ENCODE measurements around the gene ACOX1.

The ACOX1 gene

DNA sequence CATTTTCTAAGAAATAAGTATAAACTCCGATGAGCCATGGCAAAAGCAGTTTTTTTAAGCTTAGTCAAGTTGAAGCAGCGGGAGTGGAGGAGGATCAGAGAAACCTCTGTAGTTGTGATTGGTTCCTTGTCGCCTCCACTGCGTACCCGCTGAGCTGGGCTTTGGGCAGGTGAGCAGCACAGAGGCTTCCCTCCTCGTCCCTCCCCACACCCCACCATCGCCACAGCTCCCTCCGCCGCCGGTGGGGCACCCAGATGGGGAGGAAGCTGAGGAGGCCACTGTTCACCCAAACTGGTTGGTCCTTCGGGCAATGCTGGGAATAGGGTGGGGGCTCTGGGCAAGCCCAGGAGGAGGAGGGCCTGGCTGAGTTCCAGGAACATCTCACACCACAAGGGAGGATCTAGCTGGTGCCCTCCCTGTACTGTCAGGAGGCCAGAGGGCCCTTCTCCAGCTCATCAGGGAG, 69.1 kb downstream of the ACOX1 start:
- DNase-seq (ENCODE audit: low read depth in 2 of 3, low spot score in 1 of 3): no peak

GRCh38 chr17:75909051-75909811, 69.7 kb downstream of the ACOX1 start:
- DNase-seq (ENCODE audit: low read depth in 2 of 3, low spot score in 1 of 3): no peak

DNA sequence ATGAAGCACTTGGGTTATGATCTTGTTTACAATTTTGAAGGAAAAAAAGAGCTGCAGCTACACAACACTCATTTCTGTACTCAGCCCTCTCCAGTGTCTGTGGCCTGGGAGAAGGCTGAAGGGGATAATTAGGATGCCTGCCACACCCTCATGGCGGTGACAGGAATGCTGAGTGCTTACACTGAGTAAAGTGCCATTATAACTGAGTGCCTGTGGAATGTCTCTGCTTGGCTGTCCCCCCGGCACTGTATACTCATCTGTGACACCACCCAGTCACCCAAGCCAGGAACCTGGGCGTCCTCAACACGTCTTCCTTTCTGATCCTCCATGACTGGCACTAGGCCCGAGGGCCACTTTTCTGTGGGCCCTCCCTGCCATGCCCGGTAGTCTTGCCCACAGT, 70.8 kb downstream of the ACOX1 start:
- no peak for DNase-seq (ENCODE audit: low read depth in 2 of 3, low spot score in 1 of 3)

DNA sequence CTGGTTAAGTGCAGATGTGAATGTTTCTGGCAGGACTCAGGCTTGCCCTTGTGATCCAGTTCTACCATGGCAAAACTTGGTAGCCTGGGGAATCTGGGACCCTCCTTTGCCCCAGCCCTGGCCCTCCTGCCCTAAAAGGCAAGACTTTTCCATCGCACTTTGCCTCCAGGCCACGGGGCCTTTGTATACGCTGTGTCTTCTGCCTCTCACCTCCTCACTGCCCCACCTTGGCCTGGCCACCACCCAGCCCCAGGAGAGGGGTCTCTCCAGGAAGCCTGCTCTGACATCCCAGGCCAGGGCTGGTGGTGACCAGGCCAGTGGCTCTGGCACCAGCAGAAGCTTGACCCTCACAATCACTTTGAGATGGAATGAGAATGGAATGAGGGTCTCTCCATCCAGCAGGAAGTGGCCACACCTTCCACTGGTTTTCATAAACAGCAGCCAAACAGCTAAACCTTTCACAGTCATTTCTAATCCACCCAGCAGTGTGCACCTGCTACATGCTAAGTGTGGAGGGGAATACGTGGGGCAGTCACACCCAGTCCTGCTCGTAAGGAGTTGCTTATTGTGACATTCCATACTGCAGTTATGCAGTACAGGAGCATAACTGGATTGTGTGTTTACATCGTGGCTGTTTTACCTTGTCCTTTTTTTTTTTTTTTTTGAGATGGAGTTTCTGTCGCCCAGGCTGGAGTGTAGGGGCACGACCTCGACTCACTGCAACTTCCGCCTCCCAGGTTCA, 72.7 kb downstream of the ACOX1 start:
- no peak for DNase-seq (ENCODE audit: low read depth in 2 of 3, low spot score in 1 of 3)

- DNase-seq (ENCODE audit: low read depth in 2 of 3, low spot score in 1 of 3): peak; percentile 92 to 94 (median 94)
Observed at GRCh38 chr17:75904749-75905521, 74.0 kb downstream of the ACOX1 start, which contains the start of gene MRPL38. TSS of gene MRPL38 (minus strand) at chr17:75904884. CDS start at chr17:75904875, 9 bp downstream.

DNA sequence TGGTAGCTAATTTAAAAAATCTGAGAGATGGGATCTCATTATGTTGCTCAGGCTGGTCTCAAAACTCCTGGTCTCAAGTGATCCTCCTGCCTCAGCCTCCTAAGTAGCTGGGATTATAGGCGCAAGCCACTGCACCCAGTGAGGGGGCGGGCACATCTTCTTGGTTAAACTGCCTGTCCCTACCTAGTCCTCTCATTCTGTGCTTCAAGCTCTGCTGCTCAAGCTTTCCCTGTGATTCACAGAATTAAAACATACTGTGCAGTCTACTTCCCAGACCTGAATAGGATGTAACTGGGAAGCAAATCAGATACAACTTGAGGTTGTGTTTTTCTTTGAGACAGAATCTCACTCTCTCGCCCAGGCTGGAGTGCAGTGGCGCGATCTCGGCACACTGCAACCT, 76.6 kb downstream of the ACOX1 start:
- no peak for DNase-seq (ENCODE audit: low read depth in 2 of 3, low spot score in 1 of 3)

DNA sequence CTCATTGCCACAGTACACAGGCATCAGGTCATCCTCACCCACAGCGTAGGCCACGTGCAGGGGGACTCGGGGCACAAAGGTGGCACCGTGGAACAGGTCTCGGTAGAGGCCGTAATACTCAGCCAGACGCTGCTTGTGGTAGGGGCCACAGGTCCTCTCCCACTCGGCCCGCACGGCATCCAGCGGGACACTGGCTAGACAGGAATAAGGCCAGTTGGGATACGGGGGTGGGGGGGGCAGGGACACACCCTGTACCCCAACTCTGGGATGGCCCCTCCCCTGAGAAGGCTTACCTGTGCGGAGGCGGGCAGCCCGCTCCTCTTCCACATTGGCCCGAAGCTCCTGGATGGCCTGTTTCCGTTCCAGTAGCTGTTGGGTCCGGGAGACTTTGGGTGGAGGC, 77.2 kb downstream of the ACOX1 start:
- DNase-seq (ENCODE audit: low read depth in 2 of 3, low spot score in 1 of 3): no peak

DNA sequence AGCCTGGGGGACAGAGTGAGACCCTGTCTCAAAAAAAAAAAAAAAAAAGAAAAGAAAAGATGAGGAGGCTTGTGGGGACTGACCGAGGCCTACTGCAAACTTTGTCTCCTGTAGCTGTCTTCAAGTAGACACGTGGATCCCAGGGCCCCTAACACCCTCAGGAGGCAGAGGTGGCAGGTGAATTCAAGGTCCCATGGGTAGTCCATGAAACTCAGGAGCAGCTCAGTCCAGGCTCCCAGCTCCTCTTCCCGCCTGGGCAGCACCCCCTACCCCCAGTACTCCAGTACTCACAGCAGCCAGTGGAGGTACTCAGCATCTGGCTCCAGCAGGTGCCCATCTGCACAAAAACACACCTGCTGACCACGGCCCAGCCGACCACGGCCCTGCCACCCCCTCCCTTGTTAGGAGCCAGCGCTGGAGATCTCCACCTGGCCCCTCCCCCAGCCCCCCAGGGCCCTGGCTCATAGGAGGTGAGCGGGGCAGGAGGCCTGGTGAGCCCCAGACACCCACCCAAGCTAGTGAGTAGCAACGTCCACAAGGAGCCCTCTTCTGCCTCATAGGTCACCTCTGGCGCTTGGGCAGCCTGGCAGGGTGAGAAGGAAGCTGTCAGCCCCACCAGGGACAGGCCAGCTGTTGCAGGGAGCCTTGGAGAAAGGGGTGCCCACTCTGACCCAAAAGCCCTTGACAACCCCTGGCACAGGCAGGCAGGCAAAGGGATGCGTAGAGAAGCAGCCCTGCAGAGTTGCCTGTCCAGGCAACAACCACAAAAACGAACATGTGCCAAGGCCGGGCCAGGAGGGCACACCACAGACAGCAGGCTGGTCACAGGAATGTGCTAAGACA, 78.1 kb downstream of the ACOX1 start:
- DNase-seq (ENCODE audit: low read depth in 2 of 3, low spot score in 1 of 3): no peak

- DNase-seq (ENCODE audit: low read depth in 2 of 3, low spot score in 1 of 3): no peak
Observed at GRCh38 chr17:75899767-75900468, 79.0 kb downstream of the ACOX1 start.

GRCh38 chr17:75899353-75899752, 79.6 kb downstream of the ACOX1 start:
- no peak for DNase-seq (ENCODE audit: low read depth in 2 of 3, low spot score in 1 of 3)

DNA sequence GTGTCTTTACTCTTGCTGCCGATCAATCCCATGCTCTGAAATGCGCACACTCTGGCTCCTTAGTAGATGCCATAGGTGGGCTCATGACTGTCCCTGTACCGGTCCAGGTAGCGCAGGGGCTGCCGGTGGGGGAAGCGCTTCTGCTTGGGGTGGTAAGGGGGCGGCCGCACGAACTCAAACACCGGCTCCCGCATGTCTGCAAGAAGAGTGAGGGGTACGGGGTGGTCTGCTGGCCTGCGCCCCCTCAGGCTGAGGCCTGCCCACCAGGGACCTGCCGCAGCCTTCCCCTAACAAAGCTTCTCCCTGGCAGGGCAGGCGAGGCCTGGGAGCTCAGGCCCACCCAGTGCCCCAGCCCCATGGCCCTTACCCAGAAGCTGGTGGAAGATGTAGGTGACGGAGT, 80.2 kb downstream of the ACOX1 start:
- DNase-seq (ENCODE audit: low read depth in 2 of 3, low spot score in 1 of 3): no peak

DNA sequence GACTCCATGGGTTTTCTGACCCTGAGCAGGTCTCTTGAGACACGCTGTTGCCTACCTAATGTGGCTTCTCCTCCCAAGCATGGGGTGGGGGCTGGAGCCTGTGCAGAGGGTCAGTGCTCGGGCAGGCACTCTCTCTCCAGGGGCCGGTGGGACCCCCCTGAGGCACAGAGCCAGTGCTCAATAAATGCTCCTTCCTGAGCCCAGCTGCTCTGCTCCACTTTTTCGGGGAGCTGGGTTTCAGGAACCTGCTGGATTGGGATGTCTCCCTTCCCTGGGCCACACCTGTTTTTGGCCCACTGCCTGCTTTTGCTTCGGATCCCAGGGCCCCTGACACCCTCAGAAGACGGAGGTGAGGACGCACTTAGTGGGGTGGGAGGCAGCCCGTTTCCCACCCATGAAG, 80.9 kb downstream of the ACOX1 start:
- no peak for DNase-seq (ENCODE audit: low read depth in 2 of 3, low spot score in 1 of 3)

GRCh38 chr17:75897160-75898019, 81.6 kb downstream of the ACOX1 start:
- no peak for DNase-seq (ENCODE audit: low read depth in 2 of 3, low spot score in 1 of 3)

DNA sequence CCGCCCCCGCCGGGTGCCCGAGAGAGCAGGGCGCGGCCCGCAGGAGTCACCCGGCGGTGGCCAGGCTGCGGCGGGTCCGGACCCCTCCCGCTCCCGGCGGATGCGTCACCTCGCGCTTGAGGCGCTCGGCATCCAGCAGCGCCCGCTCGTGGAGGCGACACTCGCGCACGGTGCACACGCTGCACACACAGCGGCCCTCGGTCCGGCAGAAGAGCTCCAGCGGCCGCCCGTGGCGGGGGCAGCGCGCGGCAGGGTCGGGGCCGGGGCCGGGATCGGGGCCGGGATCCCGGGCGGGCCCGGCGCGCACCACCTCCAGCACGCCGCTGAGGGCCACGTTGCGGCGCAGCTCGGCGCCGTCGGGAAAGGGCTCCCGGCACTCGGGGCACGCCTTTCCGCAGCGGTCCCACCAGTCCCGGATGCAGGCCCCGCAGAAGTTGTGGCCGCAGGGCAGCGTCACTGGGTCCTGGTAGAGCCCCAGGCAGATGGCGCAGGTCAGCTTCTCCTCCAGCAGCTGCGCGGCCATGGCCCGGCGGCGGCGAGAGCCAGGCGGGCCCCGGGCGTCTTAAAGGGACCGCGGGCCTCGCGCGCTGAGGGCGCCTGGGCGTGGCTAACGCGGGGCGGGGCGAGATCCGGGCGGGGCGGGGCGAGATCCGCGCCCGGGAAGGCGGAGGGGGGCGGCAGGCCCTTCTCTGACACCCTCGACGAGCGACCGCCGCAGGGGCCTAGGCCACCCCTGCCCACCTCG, 82.4 kb downstream of the ACOX1 start, which contains the start of gene TRIM65:
Gene TRIM65 (minus strand): TSS at position 537 of the 745 bp plus-strand sequence. CDS start 14 bp downstream, at position 523.
- DNase-seq (ENCODE audit: low read depth in 2 of 3, low spot score in 1 of 3): peak; percentile 54 to 73 (median 64)

GRCh38 chr17:75895370-75896155, 83.4 kb downstream of the ACOX1 start:
- no peak for DNase-seq (ENCODE audit: low read depth in 2 of 3, low spot score in 1 of 3)

DNA sequence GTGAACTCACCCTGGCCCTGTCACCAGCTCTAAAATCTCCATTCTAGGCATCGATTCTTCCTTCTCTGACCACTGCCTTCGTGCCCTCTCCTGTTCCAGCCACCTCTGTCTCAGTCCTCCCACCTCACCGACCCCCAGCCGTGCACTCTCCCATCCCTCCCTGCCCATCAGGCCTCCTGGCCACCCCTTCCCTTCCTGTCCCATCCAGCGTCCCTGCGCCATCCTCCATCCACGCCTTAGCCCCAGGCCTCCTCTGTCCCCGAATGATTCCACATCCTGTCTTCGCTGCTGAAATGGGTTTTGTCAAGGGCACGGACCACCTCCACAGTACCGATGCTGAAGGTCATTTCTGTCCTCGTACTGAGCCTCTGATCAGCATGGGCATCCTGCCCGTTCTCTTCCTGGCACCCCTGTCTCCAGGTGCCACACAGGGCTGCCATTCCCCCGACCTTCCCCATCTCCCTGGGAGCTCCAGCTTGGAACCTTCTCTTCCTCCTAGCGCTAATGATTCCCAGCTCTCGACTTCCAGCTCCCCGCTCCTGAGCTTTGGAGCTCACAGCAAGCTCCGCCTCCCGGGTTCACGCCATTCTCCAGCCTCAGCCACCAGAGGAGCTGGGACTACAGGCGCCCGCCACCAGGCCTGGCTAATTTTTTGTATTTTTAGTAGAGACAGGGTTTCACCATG, 84.8 kb downstream of the ACOX1 start:
- no peak for DNase-seq (ENCODE audit: low read depth in 2 of 3, low spot score in 1 of 3)
